ENCODE measurements around the gene RNASE12.

- no peak for TF ChIP-seq FOXP2 (optimal IDR thresholded peaks at IDR 0.05; ENCODE audit: control extremely low read depth, extremely low read length, insufficient read depth)
- no peak for TF ChIP-seq EZH2 (IDR thresholded peaks at IDR 0.05)
- no peak for TF ChIP-seq POLR2AphosphoS5 (IDR thresholded peaks at IDR 0.05; ENCODE audit: borderline replicate concordance, low read depth, low read length)
Observed at GRCh38 chr14:20608383-20609110, 17.4 kb upstream of the RNASE12 start.
